Ishikawa (cell line): ENCODE measurements around the gene BTBD9.

ENCODE experiments used
- CEBPB ChIP-seq: IDR thresholded peaks from 2 replicates; pipeline ENCODE4 v1.6.1; 2012
- CREB1 ChIP-seq: IDR thresholded peaks from 2 replicates; pipeline ENCODE4 v1.6.1; 2012; ENCODE audit warnings: low read depth
- EGR1 ChIP-seq: IDR thresholded peaks from 2 replicates; pipeline ENCODE4 v1.6.1; 2012
- EP300 ChIP-seq: IDR thresholded peaks from 2 replicates; pipeline ENCODE4 v1.6.1; 2012; ENCODE audit warnings: borderline replicate concordance
- FOXM1 ChIP-seq: IDR thresholded peaks from 2 replicates; pipeline ENCODE4 v1.6.1; 2012; ENCODE audit warnings: low read depth, borderline replicate concordance
- NFIC ChIP-seq: IDR thresholded peaks from 2 replicates; pipeline ENCODE4 v1.6.1; 2012
- RAD21 ChIP-seq: IDR thresholded peaks from 2 replicates; pipeline ENCODE4 v1.6.1; 2012; ENCODE audit warnings: low read depth
- TAF1 ChIP-seq: IDR thresholded peaks from 2 replicates; pipeline ENCODE4 v1.6.1; 2012; ENCODE audit warnings: low read depth, mild to moderate bottlenecking
- TCF12 ChIP-seq: IDR thresholded peaks from 2 replicates; pipeline ENCODE4 v1.6.1; 2012; ENCODE audit warnings: low read depth
- TEAD4 ChIP-seq: IDR thresholded peaks from 2 replicates; pipeline ENCODE4 v1.6.1; 2012
- USF1 ChIP-seq: IDR thresholded peaks from 2 replicates; pipeline ENCODE4 v1.6.1; 2012
- YY1 ChIP-seq: IDR thresholded peaks from 2 replicates; pipeline ENCODE4 v1.6.1; 2012; ENCODE audit warnings: low read depth
- ZBTB7A ChIP-seq: IDR thresholded peaks from 2 replicates; pipeline ENCODE4 v1.6.1; 2012; ENCODE audit warnings: low read depth
- TF ChIP-seq, protein P1 (sequence below): IDR thresholded peaks from 2 replicates; pipeline ENCODE4 v1.6.1; 2012
- TF ChIP-seq, protein P2 (sequence below): IDR thresholded peaks from 2 replicates; pipeline ENCODE4 v1.6.1; 2012; ENCODE audit warnings: low read depth, mild to moderate bottlenecking

The BTBD9 gene

GRCh38 chr6:38679668-38680067, 39.9 kb upstream of the BTBD9 start:
- TF ChIP-seq CREB1 = no peak
- TF ChIP-seq ZBTB7A = no peak
- TF ChIP-seq USF1 = no peak
- TF ChIP-seq TCF12 = no peak
- no peak for TF ChIP-seq TEAD4
- no peak for TF ChIP-seq EGR1
- no peak for TF ChIP-seq NFIC
- no peak for TF ChIP-seq TAF1
- TF ChIP-seq, protein P1, sequence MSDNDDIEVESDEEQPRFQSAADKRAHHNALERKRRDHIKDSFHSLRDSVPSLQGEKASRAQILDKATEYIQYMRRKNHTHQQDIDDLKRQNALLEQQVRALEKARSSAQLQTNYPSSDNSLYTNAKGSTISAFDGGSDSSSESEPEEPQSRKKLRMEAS = no peak
- TF ChIP-seq CEBPB = no peak
- no peak for TF ChIP-seq FOXM1
- TF ChIP-seq RAD21 = no peak
- no peak for TF ChIP-seq YY1
- no peak for TF ChIP-seq EP300
- TF ChIP-seq, protein P2, sequence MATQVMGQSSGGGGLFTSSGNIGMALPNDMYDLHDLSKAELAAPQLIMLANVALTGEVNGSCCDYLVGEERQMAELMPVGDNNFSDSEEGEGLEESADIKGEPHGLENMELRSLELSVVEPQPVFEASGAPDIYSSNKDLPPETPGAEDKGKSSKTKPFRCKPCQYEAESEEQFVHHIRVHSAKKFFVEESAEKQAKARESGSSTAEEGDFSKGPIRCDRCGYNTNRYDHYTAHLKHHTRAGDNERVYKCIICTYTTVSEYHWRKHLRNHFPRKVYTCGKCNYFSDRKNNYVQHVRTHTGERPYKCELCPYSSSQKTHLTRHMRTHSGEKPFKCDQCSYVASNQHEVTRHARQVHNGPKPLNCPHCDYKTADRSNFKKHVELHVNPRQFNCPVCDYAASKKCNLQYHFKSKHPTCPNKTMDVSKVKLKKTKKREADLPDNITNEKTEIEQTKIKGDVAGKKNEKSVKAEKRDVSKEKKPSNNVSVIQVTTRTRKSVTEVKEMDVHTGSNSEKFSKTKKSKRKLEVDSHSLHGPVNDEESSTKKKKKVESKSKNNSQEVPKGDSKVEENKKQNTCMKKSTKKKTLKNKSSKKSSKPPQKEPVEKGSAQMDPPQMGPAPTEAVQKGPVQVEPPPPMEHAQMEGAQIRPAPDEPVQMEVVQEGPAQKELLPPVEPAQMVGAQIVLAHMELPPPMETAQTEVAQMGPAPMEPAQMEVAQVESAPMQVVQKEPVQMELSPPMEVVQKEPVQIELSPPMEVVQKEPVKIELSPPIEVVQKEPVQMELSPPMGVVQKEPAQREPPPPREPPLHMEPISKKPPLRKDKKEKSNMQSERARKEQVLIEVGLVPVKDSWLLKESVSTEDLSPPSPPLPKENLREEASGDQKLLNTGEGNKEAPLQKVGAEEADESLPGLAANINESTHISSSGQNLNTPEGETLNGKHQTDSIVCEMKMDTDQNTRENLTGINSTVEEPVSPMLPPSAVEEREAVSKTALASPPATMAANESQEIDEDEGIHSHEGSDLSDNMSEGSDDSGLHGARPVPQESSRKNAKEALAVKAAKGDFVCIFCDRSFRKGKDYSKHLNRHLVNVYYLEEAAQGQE = no peak

GRCh38 chr6:38678178-38678760, 38.5 kb upstream of the BTBD9 start:
- TF ChIP-seq, protein P1 = no peak
- no peak for TF ChIP-seq FOXM1
- no peak for TF ChIP-seq TEAD4
- TF ChIP-seq TCF12 = no peak
- no peak for TF ChIP-seq ZBTB7A
- no peak for TF ChIP-seq TAF1
- TF ChIP-seq NFIC = no peak
- no peak for TF ChIP-seq EGR1

- TF ChIP-seq YY1 (no peak), CREB1 (no peak), RAD21 (no peak), NFIC (no peak), EP300 (no peak), ZBTB7A (no peak), FOXM1 (no peak), TEAD4 (no peak), TCF12 (no peak), TAF1 (no peak), EGR1 (no peak), CEBPB (no peak), USF1 (no peak)
- TF ChIP-seq, protein P1 = no peak
- TF ChIP-seq, protein P2 = no peak
Measured at GRCh38 chr6:38676974-38677544, 37.3 kb upstream of the BTBD9 start.

DNA sequence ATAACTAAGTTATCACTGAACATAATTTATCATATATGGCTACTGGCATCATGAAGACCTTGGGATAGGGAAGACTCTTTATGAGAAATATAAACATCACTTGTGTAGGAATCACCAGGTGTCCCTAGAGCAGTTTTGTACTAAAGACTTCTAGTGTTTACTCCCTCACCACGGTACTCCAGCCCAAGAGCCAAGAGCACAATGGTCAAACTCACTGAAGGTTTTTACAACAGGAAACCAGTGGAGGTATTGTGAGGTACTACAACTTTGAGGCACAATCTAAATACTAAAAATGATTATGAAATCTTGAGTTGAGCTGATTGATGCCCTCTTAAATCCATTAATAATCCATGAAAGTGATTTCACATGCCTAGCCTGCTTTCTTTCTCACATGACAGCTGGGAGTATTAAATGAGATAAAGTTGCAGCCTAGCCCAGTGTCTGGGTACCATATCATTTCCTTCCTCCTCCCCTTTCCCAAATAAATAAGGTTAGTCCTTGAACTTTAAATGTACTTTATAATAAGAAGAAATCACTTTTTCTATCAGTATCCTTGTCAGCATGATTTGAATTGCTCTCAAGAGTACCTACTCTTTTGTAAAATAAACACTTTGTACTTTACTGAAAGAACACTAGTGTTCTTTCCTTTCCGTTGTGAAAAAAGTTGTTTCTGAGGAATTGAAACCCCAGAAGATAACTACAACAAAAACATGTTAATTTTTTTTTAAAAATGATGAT, 36.7 kb upstream of the BTBD9 start:
- TF ChIP-seq YY1 (no peak), CREB1 (no peak), TAF1 (no peak), NFIC (no peak), EP300 (no peak), TCF12 (no peak), FOXM1 (no peak), RAD21 (no peak), EGR1 (no peak), ZBTB7A (no peak), TEAD4 (no peak)
- TF ChIP-seq, protein P1 = no peak
- TF ChIP-seq, protein P2 = no peak
